ENCODE results near the gene PAX4. TPM values are rescaled to one million over a fixed set of nuclear protein-coding genes. Genes with fewer than 3 reads are reported as not detected.

The PAX4 gene
- total and polyA plus RNA-seq, 9 of the 15 experiments (the other 6 are each of a cell fraction or from before 2014, with no cell fraction given) = not detected

GRCh38 chr7:127588697-127589482 lies 29.1 kb downstream of the PAX4 start (continued):
- TF ChIP-seq SMC3 (conservative IDR thresholded peaks at IDR 0.05; ENCODE audit: insufficient read depth, low read depth, low read length) (0 out of 2 replicates have a peak, but pooled peaks have one; percentile 8), L3MBTL2 (IDR thresholded peaks at IDR 0.05) (peak; percentile 81), RB1 (IDR thresholded peaks at IDR 0.05; ENCODE audit: low read depth) (peak; percentile 41; the same call in 1 of the 2 replicates), SRSF3 (IDR thresholded peaks at IDR 0.05; ENCODE audit: insufficient read depth, low read length) (no peak), CREB5 (CRISPR knock-in tag; IDR thresholded peaks at IDR 0.05) (no peak), TCF3 (CRISPR knock-in tag; IDR thresholded peaks at IDR 0.05) (peak; percentile 4), BCOR (IDR thresholded peaks at IDR 0.05) (peak; percentile 53; the same call in 1 of the 2 replicates), ZNF124 (CRISPR knock-in tag; IDR thresholded peaks at IDR 0.05) (no peak), DPF2 (IDR thresholded peaks at IDR 0.05) (peak; percentile 71; the same call in 1 of the 2 replicates), PPARD (CRISPR knock-in tag; IDR thresholded peaks at IDR 0.05) (no peak), VEZF1 (CRISPR knock-in tag; IDR thresholded peaks at IDR 0.05) (no peak), PKNOX1 (IDR thresholded peaks at IDR 0.05) (no peak), ESRRA (IDR thresholded peaks at IDR 0.05; ENCODE audit: borderline replicate concordance, low read depth) (no peak), PURB (CRISPR knock-in tag; IDR thresholded peaks at IDR 0.05; ENCODE audit: low read depth) (no peak), NR1H2 (CRISPR knock-in tag; IDR thresholded peaks at IDR 0.05) (no peak), ETV1 (tag; conservative IDR thresholded peaks at IDR 0.05; ENCODE audit: low read depth) (no peak), AFF4 (CRISPR knock-in tag; IDR thresholded peaks at IDR 0.05) (no peak), MAZ (CRISPR knock-in tag; conservative IDR thresholded peaks at IDR 0.05 in 1 of 2, IDR thresholded peaks at IDR 0.05 in 1 of 2) (peak in 1 of 2 experiments; percentile 49), POLR3A (IDR thresholded peaks at IDR 0.05; ENCODE audit: borderline replicate concordance, extremely low read depth, insufficient read depth, insufficient read length) (no peak), HIVEP1 (CRISPR knock-in tag; IDR thresholded peaks at IDR 0.05) (no peak), LCOR (CRISPR knock-in tag; IDR thresholded peaks at IDR 0.05) (no peak)

All from K562 (cell line).